NCI-H2196 (cell line): Measurements from ENCODE around the gene PSMG4.
A peak's percentile ranks its signal among the peaks of the same experiment; 100 is the strongest.

Experiments
- DNase-seq: peaks from one replicate; lab custom pipeline; 2025; ENCODE audit not compliant: unreplicated experiment; lab: John Stamatoyannopoulos, UW

PSMG4 gene

DNA sequence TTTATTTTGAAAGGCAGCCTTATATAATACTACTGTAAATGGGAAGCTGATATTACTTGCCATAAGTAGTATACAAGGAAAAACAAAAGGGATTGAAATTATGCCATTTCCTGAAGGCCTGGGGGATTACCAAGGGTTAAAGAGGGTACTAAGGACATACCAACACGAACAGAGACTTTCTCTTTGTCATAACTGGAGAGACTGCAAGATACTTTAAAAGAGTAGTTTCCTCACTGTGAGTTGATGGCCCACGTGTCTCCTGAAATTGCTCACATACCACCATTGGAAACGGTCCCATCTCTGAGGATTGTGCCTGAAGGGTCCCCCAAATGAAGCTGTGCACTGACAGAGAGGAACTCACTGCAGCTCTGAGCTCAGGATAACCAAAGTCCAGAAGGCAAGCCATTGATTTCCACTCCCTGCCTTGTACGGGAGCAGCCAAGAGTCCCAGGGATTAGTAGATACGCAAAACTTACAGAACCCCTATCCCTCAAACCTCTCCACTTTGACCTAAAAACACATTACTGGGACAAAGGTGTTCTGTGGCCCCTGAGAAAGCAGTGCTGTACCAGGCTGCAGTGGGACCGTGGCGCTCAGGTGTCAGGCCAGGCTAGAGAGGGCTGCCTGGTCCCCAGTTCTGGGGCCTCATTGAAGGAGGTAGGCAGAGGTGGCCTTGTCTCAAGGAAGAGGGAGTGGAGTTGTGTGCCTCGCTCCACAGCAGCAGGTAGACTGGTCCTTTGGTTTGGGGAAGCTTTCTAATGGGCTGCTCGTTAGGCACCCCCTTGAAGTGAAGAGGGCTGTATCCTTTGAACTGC, 15.2 kb downstream of the PSMG4 start:
- no peak for DNase-seq

DNA sequence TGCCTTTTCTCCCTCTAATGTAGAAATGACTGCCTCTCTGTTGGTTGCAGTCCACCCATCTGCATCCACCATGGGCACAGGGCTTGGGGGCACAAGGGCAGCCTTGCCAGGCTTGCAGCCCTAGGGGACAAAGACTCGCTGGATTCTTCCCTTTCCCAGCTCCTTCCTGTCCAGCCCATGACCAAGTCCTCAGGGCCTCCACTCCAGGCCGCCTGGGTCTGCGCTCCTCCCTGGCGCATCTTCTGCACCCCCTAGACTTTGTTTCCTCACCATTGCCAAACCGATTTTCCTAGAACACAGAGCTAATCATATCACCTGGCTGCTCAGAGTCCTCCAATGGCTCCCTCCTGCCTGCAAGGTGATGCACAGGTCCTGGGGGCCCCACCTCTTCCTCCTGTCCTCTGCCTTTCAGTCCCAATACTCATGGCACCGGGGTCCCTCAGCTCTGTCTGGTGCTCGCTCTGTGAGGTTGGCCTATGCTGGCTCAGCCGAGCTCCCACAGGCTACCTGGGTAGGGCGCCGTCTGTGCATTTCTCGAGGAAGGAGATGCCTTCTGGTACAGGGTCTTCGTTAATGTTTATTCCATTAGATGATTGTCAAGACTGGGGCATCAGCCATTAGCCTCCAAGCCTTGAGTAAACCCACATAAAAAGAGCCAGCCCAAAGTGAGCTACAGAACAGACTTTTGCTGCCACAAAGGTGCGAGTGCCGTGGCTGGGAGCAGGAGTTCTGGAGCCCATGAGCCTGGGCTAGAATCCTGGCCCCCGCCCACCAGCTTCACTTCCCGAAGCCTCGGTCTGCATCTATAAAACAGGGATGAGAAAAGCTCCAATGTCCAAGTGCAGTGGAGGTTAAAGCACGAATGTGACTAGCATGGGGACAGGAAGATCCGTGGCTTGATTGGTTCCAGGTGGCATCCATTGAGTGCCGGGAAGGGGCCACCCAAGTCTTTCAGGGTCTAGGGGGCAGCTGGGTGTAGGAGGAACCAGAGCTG, 17.7 kb downstream of the PSMG4 start:
- DNase-seq: no peak

DNA sequence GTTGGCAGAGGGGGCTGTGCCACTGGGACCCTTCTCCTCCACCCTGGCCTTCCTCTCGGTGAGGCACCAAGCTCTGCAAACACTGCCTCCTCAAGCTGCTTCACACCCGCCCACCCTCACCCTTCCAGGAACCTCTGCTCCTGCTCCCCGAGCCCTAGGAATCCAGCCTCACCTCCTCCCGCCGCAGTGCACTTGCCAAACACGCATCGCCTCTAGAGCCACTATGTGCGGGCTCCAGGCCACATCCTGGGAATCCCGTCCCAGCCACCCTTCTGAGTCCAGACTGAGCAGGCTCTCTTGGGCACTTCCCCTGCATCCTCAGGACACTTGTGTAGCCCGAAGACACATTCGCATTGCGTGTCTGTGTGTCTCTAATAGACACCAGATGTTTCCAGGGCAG, 18.5 kb downstream of the PSMG4 start:
- DNase-seq: no peak

DNA sequence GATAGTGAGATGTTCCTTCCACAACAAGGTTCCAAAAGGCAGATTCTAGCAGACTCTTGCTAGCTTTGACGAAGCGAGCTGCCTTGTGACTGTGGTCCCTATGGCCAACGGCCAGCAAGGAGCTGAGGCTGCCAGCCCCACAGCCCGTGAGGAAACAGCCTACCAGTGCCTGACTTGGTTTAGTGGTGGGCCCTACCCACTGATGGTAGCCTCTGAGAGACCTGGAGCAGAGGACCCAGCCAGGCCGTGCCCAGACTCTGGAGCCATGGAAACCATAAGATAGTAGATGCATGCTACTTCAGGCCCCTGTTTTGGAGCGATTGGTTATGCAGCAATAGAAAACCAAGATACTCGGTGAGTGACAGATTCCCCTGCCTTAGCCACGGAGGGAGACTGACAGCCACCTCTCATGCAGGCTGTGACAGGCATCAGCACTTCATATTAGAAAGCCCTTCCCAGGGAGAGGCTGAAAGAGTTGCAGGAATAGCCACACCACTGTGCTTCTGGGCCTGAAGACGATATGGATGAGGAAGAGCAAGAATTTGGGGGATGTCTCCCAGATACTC, 19.2 kb downstream of the PSMG4 start:
- DNase-seq: no peak

DNA sequence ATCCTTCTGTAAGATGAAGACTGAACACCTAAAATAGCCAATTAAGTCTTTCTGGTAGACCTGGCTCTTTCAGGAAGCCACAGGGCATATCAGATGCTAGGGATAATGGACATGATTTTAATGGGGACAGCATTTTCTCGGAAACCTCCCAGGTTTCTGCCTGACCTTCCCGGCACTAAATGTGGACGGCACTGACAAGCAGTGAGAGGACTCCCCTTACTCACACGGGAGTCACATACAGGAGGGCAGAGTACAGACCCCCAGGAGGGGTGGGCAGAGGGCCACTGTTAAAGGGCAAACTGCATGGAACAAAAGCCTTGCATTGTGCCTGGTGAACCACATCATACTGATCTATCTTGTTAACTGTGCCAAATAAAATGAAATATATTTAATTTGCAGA, 19.9 kb downstream of the PSMG4 start:
- no peak for DNase-seq

DNA sequence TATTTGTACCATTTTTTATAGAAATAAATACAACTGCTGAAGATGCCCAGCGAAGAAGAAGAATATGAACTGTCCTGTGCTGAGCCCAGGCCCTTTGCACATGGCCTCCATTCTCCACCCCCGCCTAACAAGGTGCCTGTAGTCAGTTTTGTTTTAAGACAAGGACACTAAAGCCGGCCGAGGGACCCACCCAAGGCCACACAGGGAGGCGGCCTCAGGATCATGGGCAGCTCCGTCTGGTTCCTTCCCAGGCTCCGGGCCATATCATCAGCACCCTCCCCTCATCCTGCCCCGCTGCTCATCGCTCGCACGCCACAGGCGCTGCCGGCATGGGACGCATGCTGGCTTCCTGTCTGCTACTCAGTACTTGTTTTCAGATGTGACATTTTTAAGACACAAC, 21.3 kb downstream of the PSMG4 start:
- DNase-seq: no peak

DNA sequence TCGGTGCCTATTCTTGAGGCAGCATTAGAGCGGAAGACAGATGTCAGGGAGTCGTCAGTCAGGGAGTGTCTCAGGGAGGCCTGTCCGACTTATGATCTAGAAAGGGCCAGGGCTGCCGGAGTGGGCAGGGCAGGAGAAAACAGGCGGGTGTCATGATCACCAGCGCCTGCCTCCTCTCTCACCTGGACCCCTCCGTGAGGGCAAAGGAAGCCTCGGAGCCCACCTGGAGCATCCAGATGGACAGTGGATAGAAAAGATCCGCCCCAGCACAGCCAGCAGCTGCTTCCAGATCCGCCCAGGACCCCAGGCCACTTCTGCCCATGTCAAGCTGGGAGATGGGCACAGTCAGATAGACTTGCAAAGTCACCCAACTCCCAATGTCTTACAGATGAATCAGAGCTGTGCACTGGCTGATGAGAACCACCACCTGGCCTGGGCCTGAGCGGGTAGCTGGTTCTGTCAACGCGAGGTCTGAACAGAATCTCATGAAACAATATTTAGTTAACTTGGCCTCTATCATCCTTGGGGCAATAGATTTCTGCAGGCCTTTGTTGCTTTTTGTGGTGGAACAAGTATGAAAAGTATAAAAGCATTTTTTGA, 22.2 kb downstream of the PSMG4 start:
- DNase-seq: no peak

DNA sequence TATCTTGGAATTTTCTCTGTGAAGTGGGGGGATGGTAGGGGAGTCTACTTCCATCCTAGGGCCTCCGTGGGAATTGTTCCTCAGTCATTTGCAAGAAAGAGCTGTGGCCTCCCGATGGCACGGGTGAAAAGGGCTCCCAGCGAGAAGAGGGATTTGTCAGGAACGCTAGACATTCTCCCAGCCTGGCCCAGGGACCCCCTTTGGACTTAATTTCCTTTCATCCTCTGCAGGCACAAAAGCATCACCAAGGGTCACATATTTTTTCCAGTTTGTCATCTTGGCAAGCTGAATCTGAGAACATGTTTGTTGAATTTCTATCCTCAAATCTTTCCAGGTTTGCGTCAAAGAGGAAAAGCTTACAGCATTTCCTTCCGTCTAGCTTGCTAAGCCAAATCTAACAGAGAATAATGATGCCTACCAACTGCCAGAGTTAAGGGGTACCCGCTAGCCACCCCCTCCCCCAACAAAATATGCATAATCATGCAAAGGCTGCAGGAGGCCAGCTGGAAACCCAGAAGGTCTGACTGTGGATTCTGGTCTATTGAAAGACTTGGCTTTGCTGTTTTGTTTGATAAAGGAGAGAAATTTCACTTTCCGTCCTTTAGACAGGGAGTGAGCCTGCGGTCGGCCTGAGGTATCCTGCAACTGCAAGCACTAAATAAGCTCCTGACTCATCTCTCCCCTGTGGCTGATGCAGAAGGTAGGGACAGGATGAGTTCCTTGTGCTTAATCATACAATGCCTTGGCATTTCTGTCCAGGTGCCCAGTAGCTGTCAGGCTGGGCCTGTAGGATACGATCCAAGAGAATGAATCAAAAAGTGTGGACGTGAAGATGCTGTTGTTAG, 23.1 kb downstream of the PSMG4 start:
- DNase-seq: no peak

DNA sequence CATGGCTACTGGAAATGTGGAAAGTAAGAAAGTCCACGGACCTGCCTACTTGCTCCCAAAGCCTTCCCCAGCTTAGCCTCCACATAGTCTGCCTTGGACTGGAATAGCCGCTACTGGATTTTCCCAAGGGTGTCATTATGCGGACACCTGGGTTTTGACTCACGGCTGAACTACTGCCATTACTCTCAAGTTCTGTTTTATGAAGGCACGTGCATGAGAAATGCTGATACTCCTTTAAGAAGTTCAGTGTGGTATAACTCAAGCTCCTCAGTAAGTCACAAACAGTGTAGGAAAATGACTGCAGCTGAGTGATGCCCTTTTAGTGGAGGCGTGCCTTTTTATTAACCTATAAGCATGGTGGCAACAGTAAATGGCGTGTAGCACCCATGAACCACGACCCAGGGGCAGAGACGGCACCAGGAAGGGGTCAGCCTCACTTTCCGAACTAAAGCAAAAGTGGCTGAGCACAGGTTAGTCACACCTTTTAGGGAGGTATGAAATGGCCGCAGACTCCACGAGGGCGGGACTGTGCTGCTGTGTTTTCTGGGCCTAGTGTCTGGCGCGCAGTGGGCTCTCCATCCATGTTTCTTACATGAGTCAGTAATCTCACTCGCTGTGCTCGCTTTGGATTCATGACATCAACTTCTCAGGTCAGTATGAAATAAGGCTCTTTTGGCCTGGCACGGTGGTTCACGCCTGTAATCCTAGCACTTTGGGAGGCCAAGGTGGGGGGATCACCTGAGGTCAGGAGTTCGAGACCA, 23.9 kb downstream of the PSMG4 start:
- no peak for DNase-seq

DNA sequence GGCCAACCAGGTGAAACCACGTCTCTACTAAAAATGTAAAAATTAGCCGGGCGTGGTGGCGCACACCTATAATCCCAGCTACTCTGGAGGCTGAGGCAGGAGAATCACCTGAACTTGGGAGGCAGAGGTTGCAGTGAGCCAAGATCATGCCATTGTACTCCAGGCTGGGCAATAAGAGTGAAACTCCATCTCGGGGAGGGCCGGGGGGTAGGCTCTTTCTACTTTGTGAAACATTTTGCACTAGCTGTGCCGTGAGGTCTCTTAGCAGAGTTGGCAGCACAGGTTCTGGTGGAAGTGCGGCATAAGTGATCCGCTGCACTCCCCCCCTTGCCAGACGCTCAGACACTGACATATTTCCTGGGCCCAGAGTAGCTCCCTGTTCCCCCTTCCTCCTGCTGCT, 24.5 kb downstream of the PSMG4 start:
- DNase-seq: no peak

DNA sequence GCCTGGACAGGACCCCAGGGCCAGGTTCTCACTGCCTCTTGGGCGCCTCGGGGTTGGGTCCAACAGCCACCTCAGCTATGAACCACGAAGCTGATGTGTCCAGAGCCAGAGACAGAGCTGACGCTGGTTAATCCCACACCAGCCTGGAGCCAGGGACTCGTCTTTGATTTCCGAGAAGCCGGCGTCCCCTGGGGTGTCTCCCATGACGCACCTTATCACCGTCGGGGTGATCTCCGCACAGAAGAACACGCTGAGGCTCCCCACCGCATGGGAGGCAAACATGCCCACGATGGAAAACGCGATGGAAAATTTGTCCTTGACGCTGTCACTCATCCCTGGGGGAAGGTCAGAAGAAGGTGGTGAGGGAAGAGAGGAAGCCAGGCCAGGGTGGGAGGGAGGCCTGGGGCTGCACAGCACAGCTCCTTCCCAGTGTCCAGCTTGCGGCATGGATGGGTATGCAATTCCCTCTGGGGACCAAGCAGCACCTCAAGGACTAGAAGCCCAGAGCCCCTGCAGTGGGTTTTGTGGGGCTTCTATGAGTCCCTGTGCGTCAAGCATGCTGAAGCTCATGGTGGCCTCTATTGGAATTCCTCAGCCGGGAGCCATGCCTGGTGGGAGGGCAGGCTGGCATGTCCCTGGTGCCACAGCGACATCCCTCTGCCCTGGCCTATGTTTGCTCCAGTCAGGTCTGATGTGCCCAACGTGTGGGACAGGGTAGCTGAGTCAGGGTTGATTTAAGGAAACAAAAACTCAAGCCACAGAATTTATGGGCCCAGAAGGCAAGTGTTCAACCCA, 25.1 kb downstream of the PSMG4 start:
- DNase-seq: no peak

DNA sequence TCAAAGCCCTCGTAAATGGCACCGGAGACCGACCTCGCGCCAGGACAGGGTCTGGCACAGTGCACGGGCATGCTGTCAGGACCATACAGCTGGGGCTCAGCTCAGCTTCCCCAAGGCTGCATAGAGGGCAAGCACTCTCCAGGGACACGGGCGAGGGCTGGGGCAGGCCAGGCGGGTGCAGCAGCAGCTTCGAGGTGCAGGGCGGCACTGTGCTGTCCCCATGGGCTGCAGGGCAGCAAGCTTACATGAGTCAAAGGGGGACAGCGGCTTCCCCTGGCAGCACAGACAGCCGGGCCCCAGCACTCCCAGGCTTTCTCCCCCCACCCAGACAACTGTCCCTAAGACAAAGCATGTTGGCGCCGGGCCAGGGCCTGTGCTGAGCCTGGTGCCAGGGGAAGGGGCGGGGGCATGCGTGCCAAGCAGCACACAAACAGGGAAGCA, 25.7 kb downstream of the PSMG4 start:
- DNase-seq: peak; percentile 33

DNA sequence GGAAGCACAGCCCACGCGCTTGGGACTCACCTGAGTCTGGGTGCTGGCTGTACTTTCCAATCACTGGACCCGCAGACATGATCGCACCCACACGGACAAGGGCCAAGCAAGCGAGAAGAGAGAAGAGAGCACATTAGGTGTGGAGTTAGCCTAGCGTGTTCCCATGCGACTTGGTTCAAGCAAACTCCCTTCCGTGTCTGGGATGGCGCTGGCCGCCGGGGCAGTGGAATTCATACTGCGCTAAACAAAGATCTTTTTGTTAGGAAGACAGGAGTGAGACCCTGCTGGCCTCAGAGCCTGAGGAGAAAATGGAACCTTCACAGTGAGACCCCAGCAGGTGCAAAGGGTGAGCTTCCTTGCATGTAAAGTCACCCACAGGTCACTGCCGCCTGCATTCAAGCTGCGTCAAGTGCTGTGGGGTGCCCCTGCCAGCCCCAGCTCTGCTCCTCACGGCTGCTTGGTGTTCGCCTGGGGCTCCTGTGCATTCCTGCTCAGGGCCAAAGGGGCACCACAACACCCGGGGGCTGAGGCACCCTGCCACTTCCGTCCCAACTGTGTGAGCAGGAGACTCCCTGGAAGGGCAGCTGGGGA, 26.4 kb downstream of the PSMG4 start:
- DNase-seq: no peak

DNA sequence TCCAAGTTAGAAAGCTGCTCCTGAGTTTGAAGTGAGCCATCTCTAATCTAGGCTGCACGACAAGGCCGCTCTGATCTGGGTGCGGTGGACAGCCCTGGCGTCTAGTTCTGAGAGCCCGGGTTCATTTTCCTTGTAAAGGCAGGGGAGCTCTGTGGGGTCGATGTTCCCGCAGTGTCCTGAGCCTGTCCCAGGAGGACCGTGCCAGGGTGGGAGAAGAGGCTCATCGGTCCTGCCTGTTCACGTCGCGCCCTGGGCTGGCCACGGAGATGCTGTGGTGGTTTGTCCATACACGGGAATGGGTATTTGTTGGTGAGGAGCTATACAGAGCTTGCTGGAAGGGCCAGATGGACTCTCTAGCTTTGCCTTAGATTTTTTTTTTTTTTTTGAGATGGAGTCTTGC, 27.0 kb downstream of the PSMG4 start:
- no peak for DNase-seq

DNA sequence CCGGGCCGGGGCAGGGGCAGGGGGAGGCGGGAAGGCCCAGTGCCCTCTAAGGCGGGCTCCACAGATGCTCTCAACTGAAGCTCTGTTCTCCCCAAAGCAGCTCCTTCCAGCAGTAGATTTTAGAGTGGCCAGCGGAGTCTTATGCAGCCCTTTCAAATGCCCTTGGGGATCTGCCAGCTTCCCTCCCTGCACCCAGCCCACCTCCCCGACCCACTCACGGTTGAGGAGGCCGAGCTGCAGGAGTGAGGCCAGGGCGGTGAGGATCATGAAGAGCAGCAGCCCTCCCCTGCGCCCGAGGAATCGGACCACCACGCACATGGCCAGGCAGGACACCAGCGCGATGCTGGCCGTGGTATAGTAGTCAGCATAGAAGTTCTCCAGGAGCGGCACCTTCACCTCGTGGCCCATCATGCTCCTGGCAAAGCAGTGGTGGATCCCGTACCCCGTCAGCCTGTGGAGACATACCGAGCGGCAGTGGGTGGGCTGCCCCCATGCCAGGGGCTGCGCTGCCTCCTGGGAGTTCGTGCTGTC, 28.0 kb downstream of the PSMG4 start:
- no peak for DNase-seq

DNA sequence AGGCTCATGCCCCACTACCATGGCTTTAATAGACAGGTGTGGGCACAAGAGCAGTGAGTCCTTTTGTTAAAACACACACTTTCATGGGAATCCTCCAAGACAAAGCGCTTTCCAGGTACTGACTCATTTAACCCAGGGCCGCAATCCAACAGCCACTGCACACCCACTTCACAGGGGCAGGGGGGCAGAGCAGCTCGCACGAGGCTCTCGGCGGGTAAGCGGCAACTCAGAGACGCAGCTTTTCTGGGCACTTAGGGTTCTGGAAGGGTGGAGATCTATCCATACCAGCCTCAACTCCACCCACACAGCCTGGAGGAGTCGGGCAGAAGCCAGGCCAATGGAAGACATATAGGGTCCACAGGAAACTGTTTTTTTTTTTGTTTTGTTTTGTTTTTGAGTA, 28.6 kb downstream of the PSMG4 start:
- DNase-seq: no peak

DNA sequence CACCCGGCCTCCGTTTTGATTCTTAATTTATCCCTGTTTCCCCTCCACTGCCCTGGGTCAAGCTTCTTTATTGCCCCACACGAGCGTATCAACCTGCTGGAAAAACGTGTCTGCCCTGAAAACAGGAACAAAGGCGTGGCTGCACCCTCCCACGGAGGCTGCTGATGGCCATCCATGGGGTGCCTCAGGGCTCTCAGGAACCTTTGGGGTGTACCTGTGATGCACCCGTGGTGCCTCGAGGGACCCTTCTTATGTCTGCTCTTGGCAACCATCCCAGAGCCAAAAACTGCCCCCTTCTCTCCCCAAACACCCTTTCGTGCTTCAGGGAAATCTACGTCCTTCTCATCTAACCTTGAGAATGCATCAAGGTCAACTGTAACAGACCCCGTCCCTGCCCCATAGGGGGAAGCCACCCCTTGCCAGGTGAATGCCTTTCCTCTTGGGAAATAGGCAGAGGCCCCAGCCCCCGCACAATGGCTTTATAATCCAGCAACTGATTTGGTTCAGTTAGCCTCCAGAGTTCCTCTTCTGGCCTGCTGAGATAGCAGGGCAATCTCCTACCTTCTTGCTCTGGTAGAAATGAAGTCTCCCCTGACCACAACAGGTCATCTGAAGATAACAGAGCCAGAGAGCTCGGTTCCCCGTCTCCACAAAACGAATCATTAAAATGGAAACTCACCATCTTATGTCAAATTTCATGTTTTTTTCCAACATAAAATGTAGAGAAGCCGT, 29.4 kb downstream of the PSMG4 start:
- DNase-seq: no peak
